Measurements from ENCODE around the gene SLC35B2. TPM values are rescaled to one million over a fixed set of nuclear protein-coding genes. Genes with fewer than 3 reads are reported as not detected.
A peak's percentile ranks its signal among the peaks of the same experiment; 100 is the strongest.

The SLC35B2 gene
- total and polyA plus RNA-seq, 9 of the 15 experiments (the other 6 are each of a cell fraction or from before 2014, with no cell fraction given), result 14.5 to 59.1 (median 47.1) TPM

DNA sequence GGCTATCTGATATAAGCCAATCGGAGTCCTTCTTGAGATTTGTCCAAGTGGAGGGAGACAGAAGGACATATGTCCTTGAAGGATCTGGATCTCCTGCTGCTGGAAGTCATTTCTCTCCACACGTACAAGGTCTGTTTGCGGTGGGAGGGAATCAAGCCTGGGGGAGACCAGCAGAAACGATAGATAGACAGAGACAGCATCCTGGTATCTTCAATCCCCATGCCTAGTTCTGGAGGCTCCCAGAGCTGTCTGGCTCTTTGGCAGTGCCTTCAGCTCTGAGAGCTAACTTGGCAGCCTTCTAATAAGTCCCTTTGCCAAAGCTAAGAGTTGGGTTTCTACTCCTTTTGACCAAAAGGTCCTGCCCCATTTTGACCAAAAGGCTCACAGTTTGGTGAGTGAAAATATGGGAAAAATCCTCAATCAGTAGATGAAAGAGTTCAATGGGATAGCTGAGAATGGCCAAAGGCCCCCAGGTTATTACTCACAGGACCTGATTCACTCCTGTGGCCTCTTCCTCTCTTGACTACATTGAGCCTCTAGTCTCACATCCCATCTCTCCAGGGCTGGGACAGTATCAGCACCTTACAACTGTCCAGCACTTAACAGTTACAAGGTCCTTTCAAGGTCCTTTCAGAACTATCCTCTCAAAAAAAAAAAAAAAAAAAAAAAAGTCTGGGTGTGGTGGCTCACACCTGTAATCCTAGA is 35.5 kb upstream of the SLC35B2 start (continued):
- TF ChIP-seq, protein P1, sequence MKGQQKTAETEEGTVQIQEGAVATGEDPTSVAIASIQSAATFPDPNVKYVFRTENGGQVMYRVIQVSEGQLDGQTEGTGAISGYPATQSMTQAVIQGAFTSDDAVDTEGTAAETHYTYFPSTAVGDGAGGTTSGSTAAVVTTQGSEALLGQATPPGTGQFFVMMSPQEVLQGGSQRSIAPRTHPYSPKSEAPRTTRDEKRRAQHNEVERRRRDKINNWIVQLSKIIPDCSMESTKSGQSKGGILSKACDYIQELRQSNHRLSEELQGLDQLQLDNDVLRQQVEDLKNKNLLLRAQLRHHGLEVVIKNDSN (CRISPR knock-in tag; IDR thresholded peaks at IDR 0.05), result no peak
- TF ChIP-seq HDAC3 (IDR thresholded peaks at IDR 0.05; ENCODE audit: borderline replicate concordance, partially characterized antibody), result no peak
- TF ChIP-seq, protein P2, sequence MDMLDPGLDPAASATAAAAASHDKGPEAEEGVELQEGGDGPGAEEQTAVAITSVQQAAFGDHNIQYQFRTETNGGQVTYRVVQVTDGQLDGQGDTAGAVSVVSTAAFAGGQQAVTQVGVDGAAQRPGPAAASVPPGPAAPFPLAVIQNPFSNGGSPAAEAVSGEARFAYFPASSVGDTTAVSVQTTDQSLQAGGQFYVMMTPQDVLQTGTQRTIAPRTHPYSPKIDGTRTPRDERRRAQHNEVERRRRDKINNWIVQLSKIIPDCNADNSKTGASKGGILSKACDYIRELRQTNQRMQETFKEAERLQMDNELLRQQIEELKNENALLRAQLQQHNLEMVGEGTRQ (CRISPR knock-in tag; IDR thresholded peaks at IDR 0.05), result no peak
- no peak for TF ChIP-seq STAT5A (IDR thresholded peaks at IDR 0.05; ENCODE audit: borderline replicate concordance, low read length)
- TF ChIP-seq PTTG1 (tag; IDR thresholded peaks at IDR 0.05; ENCODE audit: low read depth), result no peak

DNA sequence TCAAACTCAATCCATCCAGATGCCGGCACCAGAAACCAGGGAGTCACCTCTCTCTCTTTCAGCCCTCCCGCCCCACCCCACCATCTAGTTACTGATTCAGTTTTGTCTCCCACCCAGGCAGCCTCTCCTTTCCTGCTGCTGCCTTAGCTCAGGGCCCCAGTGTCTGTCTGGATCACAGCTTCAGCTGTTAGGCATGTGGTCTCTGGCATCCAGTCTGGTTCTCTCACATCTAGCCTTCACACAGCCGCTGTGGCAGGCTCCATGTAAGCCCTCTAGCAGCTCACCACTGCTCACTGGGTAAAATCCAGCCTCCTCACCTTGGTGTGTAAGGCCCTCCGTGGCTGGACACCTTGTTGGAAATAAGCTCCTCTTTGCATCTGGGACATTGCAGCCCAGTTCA is 34.5 kb upstream of the SLC35B2 start:
- TF ChIP-seq MCM3 (IDR thresholded peaks at IDR 0.05) (no peak), ILF3 (IDR thresholded peaks at IDR 0.05; ENCODE audit: borderline replicate concordance) (no peak), SMARCC2 (IDR thresholded peaks at IDR 0.05; ENCODE audit: low read depth) (no peak), ATF1 (CRISPR knock-in tag; IDR thresholded peaks at IDR 0.05) (no peak), ATF1 (tag; IDR thresholded peaks at IDR 0.05) (no peak), RUNX1 (IDR thresholded peaks at IDR 0.05; ENCODE audit: low read depth) (no peak), EHMT2 (IDR thresholded peaks at IDR 0.05) (no peak), CSDE1 (IDR thresholded peaks at IDR 0.05) (no peak)
- TF ChIP-seq, protein P3, sequence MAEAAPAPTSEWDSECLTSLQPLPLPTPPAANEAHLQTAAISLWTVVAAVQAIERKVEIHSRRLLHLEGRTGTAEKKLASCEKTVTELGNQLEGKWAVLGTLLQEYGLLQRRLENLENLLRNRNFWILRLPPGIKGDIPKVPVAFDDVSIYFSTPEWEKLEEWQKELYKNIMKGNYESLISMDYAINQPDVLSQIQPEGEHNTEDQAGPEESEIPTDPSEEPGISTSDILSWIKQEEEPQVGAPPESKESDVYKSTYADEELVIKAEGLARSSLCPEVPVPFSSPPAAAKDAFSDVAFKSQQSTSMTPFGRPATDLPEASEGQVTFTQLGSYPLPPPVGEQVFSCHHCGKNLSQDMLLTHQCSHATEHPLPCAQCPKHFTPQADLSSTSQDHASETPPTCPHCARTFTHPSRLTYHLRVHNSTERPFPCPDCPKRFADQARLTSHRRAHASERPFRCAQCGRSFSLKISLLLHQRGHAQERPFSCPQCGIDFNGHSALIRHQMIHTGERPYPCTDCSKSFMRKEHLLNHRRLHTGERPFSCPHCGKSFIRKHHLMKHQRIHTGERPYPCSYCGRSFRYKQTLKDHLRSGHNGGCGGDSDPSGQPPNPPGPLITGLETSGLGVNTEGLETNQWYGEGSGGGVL (CRISPR knock-in tag; IDR thresholded peaks at IDR 0.05), result no peak
- TF ChIP-seq, protein P4, sequence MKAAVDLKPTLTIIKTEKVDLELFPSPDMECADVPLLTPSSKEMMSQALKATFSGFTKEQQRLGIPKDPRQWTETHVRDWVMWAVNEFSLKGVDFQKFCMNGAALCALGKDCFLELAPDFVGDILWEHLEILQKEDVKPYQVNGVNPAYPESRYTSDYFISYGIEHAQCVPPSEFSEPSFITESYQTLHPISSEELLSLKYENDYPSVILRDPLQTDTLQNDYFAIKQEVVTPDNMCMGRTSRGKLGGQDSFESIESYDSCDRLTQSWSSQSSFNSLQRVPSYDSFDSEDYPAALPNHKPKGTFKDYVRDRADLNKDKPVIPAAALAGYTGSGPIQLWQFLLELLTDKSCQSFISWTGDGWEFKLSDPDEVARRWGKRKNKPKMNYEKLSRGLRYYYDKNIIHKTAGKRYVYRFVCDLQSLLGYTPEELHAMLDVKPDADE (conservative IDR thresholded peaks at IDR 0.05; ENCODE audit: control insufficient read depth, low read depth, low read length), result no peak
- POLR2A ChIA-PET, result interaction anchor here (0.8 to 8.7 kb wide), 8 partner anchors 9 to 136 kb away, joined by 3 to 116 read pairs (median 4); partner anchors contain the start of gene AARS2
- peaks cover 0 to under 1% of the 10 kb centered on the region in 2 experiments; a peak in 2 of 5 replicates for H3K4me1 ChIP-seq (replicated peaks in 1 of 2; ENCODE audit: control insufficient read depth in 2 of 2, insufficient read depth in 2 of 2, low read length in 2 of 2)
- WGBS (ENCODE audit: insufficient coverage, low coverage, missing lambda C conversion rate), result 0% methylated on average over 3 of the region's 4 CpGs
- no TSS peak for BruUV-seq (replicated peaks)
- no peaks in the 10 kb centered on the region for H3K9me1 ChIP-seq (ENCODE audit: control insufficient read depth, insufficient read depth, low read length)
- DNase-seq (ENCODE audit: extremely low read depth in 1 of 4, low spot score in 3 of 4), result no peak
- FAIRE-seq, result no peak
- H2AFZ ChIP-seq (ENCODE audit: low read depth, low read length), result no peak overlapping the region
- H3K4me2 ChIP-seq (ENCODE audit: insufficient read depth, low read length), result no peak overlapping the region
- intact Hi-C loops (cut with micrococcal nuclease) (no loop called here), in situ Hi-C loops (cut with MboI) (no loop called here)
- no peak overlapping the region for H3K27ac ChIP-seq (ENCODE audit: extremely low read depth, low read depth, low read length)
- CTCF ChIA-PET (ENCODE audit: low intra/inter-chr PET ratio), result no interaction called here
- ATAC-seq, result peak; percentile 18; the same call in 2 of the 3 replicates
- no peaks in the 10 kb centered on the region for H3K9me3 ChIP-seq (replicated peaks; ENCODE audit: control insufficient read depth, insufficient read depth, low read depth, low read length)
- peaks cover 12% of the 10 kb centered on the region; the same call in 1 of the 2 replicates for H4K20me1 ChIP-seq (replicated peaks; ENCODE audit: control insufficient read depth, insufficient read depth, low read length)
- no peak overlapping the region for H3K4me3 ChIP-seq
- no peak overlapping the region for H3K9ac ChIP-seq (ENCODE audit: insufficient read depth in 1 of 2, low read depth in 2 of 2, low read length in 2 of 2)
- H3K27me3 ChIP-seq (ENCODE audit: control insufficient read depth in 2 of 2, insufficient read depth in 2 of 2, low read length in 2 of 2), result peaks cover 58 to 75% of the 10 kb centered on the region in 2 experiments
- H3K36me3 ChIP-seq (ENCODE audit: control insufficient read depth, insufficient read depth, low read length), result no peaks in the 10 kb centered on the region
- no peaks in the 10 kb centered on the region for H3K79me2 ChIP-seq (ENCODE audit: control insufficient read depth, insufficient read depth, low read length)

Measured in K562 (cell line).